GM21367 (cell line): ENCODE results near the gene ADCK2.
A peak's percentile ranks its signal among the peaks of the same experiment; 100 is the strongest.
"Not testable (repeated sequence)": the region's sequence is repeated elsewhere in the genome, so short reads cannot be mapped to it uniquely, and the experiment has no call there.

Experiments used
- ATAC-seq: cut with Tn5 transposase; IDR thresholded peaks from one replicate; pipeline ENCODE4 v1.9.1; 2021; ENCODE audit not compliant: unreplicated experiment

Gene ADCK2

DNA sequence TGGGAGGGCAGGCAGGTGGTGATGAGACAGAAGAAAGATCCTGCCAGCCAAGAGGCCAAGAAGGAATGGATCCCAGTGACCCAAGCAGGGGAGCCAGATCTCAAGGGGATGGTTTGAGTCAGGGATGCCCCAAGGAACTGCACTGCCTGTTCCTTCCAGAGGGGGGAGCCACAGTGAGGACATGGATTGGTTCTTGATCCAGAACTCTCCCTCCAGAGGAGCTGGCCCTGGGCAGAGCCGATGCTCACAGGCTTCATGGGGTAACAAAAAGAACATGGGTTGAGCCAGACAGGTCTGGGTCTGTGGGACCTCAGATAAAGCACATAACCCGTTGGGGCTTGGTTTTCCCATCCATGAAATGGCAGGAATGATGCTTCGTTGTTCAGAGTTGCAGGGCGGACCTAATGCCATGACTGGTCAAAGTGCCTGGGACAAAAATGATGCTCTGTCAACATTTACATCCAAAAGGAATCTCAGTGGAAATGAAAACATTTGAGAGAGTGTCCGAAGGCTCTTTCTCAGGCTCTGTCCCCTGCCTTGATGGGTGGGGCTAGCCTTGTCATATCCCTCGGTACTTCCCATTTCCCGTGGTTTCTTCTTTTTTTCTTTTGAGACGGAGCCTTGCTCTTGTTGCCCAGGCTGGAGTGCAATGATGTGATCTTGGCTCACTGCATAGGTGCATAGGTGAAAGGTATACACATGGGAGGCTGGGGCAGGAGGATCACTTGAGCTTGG lies 27.4 kb upstream of the ADCK2 start:
- no peak for ATAC-seq

DNA sequence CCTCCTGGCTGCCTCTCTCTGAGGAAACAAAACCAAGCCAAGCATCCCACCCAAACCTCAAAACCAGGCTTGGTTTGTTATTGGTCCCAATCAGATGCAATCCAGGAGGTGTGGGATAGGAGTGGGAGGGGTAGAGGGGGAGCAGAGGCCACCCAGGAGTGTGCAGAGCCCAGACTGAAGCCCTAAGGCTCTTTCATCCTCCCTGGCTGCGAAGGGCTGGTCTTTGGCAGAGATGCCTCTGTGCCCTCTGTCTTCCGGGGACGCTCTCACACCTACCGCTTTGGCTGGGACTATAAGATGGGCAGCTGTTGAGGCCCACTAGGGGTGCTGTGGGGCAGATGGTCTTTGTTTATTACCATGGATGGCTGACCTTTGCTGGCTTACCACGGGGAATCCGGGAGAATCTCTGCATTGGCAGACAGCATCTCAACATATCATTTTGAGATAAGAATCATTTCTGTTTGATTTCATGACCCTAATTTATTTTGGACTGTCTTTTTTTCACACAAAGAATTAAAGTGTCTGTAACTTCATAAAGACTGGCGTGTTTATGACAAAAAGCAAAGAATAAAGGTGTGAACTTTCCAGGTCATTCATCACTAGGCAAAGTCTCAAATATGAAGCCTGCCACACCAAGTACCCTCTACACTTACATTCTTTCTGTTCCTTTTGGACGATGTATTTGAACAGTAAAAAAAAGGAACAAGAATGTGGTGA lies 25.7 kb upstream of the ADCK2 start:
- ATAC-seq: peak; percentile 88

DNA sequence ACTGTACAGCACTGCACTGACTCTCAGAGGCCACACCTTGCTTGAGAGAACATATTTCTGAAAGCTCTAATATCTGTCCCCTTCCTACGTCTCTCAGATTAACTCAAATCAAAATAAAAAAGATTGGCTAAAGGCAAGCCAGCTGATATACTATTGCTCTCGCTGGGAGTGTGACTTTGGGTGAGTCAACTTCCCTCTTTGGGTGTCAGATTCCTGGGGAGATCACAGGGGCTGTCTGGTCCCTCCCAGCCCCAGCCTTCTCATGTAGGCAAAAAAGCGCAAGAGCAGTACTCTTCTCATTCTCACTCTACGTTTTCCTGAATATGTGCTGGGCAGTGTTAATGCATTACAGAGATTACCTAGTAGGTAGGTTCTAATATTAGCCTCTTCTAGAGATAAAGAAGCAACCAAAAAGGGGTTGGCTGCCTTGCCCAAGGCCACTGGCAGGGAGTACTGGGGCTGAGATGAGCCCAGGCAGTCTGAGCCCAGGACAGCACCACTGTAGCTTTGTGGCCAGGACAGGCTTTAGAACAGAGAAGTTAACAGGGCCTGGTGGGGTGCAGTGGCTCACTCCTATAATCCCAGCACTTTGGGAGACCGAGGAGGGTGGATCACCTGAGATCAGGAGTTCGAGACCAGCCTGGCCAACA lies 23.1 kb upstream of the ADCK2 start:
- ATAC-seq: no peak

DNA sequence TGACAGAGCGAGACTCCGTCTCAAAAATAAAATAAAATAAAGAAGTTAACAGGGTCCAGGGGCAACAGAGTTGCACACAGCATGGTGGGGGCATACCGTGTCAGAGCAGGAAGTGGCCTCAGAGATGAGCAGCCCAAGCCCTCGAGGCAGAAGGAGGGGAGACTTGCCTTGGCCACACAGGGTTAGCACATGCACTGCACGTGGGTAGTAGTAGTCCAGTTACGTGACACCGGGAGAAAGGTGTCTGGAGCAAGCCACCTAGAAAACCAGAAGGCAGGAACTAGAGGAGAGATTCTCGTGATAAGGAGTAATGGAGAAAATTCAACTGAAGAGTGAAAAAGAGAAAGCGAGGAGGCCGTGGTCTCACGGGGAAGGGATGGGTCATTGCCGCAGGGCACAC lies 22.4 kb upstream of the ADCK2 start:
- no peak for ATAC-seq

DNA sequence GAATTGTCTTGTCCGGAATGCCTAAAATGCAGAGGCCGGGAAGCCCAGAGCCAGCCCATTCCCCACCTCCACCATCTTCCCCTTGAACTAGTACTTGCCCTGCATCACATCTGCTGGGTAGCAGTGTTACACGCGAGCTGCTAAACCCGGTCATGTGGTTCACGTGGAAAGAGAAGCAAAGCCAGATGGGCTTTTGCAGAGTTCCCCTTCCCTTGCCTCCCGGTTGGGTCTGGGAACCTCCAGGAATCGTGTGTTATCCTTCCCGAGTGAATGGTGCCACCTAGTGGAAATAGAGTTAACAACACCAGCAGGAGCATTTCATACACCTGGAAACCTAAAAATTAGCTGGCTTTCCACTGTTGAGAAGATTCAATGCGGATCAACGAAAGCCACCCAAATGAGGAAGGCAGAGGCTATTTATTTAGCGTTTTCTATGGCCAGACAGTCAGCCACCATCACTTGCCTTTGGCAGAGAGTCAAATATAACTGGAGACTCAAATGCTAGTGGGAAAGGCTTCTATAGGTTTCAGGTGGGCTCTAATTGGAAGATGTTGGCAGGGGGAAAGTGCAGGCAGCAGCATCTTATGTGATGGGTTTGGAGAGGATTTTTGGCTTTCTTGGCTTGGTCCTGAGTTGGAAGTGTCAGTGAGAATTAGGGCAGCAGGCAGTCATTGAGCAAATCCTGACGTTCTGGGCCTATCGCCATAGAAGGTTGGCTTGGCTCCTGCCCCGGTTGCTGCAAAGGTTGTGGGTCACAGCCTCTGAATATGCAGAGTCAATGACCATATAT lies 19.2 kb upstream of the ADCK2 start:
- ATAC-seq: no peak

DNA sequence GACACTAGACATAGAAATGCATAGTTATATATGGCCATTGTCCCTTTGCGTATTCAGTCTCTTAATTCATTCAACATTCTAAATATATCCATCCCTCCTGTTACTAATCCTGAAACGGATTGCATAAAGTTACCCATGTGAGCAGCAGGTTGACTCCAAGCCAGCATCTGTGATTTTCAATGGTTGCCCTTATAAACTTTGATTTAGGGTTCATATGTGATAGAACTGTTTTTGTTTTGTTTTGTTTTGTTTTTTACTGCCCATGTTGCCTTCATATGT lies 18.7 kb upstream of the ADCK2 start:
- ATAC-seq: no peak

DNA sequence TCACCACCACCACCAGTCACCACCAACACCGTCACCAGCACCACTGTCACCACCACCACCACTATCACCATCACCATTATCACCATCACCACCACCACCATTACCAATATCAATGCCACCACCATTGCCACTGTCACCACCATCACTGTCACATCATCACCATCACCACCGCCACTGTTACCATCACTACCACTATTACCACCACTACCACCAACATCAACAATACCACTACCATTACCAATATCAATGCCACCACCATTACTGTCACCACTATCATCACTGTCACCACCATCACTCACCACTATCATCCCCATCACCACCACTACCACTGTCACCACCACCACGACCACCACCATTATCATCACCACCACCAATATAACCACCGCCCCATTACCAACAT lies 18.1 kb upstream of the ADCK2 start:
- ATAC-seq: no peak

DNA sequence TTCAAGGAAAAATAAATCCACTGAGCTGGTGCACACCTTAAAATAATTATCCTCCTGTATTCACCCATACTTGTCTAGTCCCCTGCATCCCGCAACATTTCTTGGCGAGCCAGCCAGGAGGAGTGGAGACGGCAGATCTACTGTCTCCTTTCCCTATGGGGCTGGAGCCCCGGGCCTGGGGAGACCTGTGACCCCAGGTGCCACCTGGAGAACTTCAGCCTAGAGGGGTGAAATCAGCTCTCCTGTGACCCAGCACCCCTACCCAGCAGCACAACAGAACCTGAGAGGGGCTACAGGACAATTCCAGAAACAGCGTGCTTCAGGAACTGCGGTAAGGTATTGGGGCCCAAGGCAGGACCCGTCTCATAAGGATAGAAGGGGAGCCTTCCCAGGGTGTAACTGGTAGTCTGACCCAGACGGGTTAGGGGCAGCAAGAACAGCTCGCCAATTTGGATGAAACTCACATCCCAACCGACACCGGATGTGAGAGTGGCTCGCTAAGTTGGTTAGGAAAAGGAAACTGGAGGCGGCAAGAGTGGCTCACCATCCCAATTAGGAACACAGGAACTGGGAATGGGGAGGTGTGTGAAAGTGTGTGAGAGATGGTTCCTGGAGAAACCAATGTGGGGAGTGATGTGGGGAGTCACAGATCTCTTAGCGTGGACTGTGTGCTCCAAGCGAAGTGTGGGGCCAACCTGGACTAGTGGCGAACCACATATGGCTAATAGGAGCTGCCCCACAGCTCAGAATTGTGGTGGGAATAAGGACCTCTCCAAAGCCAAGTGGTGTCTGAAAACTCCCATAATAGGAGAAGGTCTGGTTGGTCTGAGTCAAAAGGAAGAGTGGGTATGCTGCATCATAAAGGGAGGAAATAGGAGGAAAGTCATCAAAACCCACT lies 17.0 kb upstream of the ADCK2 start:
- no peak for ATAC-seq

DNA sequence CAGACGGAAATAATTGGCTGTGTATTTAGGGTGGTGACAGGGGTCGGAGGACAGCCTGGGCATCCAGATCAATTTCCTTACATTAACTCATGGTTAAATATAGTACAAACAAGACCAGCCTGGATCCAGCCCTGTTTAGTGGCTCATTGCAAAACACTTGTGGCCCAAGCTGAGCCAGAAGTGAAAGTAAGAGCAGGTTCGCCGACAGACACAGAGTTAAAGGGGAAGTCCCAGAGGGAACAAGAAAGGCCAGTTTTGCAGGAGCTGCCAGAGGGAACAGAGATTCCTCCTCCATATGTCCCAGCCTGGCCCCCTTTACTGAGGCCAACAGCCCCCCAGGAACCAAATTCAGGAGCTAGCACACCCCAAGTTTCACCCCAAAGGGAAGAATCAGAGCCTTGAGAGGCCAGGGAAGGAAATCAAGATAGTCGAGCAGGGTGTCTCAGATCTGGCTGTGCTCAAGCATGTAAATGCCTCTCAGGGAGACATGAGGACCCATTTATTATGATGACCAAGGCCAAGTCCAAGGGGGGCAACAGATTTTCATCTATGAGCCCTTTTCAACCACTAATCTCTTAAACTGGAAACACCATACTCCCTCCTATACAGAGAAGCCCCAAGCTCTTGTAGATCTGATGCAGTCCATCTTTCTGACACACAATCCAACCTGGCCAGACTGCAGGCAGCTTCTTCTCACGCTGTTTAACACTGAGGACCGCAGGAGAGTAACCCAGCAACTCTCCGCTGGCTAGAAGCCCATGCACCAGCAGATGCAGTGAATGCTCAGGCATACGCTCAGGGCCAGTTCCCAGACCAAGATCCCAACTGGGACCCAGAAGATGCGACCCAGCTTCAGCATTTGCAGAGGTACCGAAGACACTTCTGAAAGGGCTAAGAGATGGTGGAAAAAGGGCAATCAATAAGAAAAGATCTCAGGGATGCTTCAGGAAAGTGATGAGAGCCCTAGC lies 15.9 kb upstream of the ADCK2 start:
- peak; percentile 84 for ATAC-seq

DNA sequence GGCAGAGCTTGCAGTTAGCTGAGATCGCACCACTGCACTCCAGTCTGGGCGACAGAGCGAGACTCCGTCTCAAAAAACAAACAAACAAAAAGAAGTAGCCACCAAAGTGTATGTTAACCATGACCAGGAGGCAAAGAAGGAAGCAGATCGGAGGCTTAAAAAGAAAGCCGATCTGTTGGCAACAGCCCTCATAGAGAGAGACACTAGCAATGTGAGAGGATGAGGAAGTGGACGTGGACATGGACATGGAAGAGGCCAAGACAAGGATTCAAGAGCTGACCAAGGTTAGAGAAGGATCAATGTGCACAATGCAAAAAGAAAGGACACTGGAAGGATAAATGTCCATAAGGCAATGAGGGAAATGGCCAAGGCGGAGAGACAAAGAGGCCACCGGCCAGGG lies 14.9 kb upstream of the ADCK2 start:
- no peak for ATAC-seq

DNA sequence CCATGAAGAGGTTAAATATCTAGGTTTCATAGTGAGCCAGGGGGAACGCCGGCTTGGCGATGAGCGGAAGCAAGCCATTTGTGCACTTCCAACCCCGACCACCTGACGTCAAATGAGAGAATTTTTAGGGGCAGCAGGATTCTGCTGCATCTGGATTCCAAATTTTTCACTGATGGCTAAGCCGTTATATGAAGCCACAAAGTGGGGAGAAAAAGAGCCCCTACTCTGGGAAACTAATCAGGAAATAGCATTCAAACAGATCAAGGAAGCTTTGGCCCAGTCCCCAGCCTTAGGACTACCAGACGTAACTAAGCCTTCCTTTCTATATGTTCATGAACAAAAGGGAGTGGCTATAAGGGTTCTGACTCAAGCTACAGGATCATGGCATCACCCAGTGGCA lies 12.9 kb upstream of the ADCK2 start:
- no peak for ATAC-seq

DNA sequence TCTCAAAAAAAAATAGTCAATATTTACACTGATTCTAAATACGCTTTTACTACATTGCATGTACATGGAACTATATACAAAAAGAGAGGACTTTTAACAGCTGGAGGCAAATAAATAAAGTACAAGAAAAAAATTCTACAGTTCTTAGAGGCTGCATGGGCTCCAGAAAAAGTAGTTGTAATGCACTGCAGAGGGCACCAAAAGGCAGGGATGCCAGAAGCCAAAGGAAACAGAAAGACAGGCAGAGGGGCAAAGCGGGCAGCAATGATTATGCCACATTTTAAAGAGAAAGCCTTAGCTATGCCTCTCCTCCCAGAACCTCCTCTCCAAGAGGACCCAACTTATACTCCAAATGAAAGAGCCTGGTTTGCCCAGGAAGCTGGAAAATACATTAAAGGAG lies 11.6 kb upstream of the ADCK2 start:
- ATAC-seq: no peak

DNA sequence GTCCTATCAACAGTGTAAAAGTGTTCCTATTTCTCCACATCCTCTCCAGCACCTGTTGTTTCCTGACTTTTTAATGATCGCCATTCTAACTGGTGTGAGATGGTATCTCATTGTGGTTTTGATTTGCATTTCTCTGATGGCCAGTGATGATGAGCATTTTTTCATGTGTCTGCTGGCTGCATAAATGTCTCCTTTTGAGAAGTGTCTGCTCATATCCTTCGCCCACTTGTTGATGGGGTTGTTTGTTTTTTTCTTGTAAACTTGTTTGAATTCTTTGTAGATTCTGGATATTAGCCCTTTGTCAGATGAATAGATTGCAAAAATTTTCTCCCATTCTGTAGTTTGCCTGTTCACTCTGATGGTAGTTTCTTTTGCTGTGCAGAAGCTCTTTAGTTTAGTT lies 9.8 kb upstream of the ADCK2 start:
- ATAC-seq: not testable (repeated sequence)

DNA sequence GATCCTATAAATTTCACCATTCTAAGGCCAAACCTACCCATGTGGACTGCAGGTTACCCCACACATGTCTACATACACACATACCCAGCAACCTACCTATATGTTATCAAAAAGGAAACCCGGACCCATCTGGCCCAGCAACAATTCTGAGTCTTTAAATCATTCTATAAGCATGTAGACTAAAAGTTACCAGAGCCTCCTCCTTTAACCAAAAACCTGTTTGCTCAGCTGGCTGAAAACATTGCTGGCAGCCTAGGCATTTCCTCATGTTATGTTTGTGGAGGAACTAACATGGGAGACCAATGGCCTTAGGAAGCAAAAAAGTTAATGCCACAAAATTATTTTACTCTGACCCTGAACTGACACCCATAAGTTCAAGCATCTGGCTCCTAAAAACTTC lies 5.3 kb upstream of the ADCK2 start:
- ATAC-seq: no peak

DNA sequence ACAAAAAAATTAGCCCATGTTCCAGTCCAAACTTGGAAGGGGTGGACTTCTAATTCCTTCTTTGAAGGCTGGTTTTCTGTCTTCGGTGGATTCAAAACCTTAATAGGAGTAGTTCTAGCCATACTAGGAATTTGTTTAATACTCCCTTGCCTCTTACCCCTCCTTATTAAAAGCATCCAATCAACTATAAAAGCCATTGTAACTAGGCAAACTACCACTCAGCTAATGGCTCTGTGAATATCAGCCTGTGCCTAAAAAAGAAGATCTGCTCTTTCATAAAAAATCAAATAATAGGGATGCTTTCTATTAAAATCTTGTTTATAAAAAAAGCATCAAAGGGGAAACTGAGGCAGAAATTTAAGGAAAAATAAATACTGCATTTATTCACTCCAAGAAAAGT lies 4.1 kb upstream of the ADCK2 start:
- no peak for ATAC-seq

DNA sequence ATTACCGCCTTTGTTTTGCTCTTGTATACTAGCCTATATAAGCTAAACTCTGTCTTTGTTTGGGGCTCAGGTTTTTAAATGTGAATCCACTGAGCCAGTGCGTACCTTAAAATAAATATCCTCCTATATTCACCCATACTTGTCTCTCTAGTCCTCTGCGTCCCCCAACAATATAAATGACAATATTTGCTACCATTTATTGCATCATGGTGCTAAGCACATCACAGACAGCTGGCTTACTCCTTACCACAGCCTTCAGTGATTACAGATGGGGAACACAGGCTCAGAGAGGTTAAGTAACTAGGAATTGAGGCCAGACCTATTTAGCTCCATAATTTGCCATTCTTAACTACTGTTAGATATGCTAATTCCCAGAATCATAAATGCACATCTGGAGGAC lies 3.4 kb upstream of the ADCK2 start:
- no peak for ATAC-seq

DNA sequence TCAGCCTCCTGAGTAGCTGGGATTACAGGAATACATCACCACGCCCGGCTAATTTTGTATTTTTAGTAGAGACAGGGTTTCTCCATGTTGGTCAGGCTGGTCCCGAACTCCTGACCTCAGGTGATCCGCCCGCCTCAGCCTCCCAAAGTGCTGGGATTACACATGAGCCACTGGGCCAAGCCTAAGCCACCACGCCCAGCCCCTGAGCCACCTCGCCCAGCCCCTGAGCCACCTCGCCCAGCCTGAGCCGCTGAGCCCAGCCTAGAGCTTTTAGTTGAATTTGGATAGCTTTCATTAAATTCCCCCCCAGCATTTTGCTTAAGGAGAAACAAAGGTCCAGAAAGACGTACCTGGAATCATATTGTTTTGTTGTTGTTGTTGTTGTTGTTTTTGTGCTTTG lies 2.9 kb upstream of the ADCK2 start:
- ATAC-seq: not testable (repeated sequence)

DNA sequence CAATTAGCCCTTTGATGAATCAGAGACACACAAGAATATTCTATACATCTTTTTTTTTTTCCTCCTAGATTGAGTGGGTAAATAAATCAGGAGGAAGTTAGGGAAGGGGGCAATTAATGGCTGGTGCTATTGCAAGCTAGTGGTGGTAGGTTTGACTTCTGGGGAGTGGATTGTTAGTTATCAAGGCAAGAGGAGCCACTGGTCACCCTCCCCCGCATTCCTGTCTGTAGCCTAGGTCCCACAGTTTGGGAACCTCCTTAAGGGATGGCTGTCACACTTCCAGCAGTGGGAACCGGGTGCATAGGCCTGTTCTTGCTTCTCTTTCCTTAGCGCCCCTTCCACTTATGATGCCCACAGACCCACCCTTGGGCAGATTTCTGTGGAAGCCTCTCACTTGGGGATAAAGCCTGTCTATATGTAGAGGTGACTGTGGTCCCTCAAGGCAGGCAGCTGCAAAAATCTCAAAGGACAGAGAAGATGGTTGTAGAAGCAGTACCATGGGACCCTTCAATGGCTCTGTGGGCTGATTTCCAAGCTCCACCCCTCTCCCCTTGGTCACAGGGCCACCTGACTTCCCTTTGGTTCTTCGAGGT lies 2.3 kb upstream of the ADCK2 start:
- ATAC-seq: no peak

DNA sequence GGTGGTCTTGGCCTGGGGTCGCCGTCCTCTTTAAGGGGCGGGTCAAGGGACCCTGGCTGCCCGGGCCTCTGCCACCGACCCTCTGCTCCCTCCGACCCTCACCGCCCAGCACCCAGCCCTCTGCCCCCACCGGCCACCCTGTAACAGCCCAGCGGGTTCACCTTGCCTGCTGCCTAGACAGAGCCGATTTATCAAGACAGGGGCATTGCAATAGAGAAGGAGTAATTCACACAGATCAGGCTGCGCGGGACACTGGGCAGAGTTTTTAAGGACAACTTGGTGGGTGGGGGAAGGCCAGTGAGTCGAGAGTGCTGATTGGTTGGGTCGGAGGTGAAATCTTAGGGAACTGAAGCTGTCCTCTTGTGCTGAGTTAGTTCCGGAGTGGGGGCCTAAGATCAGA lies 779 bp upstream of the ADCK2 start:
- ATAC-seq: no peak
